ENCODE results near the gene DNAL1. TPM values are rescaled to one million over a fixed set of nuclear protein-coding genes. Genes with fewer than 3 reads are reported as not detected.

Gene DNAL1
- total and polyA plus RNA-seq, 9 donors, result 4.1 to 19.9 (median 15.8) TPM

DNA sequence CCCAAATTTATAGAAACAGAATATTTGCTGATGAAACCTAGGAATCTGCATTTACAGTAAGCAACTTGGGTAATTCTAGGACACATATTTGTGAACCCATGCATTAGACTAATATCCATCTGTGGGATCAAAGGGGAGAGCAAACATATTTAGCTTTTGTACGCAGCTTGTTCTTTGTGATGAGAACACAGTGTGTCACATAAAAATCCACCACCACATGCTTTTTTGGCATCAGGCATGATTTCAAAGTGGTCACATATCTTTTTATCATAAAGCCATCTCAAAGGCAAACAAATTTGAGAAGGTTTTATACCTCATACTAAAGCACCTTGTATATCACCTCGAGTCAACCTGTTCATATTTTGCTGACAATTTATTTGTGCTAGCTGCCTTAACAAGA is 15.7 kb downstream of the DNAL1 start:
- H3K9me3 ChIP-seq, result no peaks in the 10 kb centered on the region
- WGBS, 3 donors, result 86 to 97% (median 88%) methylated on average over 2 of the region's 2 CpGs
- H3K4me3 ChIP-seq, result no peak overlapping the region
- no peak for DNase-seq
- no peaks in the 10 kb centered on the region for H3K4me1 ChIP-seq (ENCODE audit: insufficient read depth)
- TF ChIP-seq EP300 (IDR thresholded peaks at IDR 0.05), result no peak
- no peak for TF ChIP-seq CTCF (IDR thresholded peaks at IDR 0.05)
- no peak for TF ChIP-seq POLR2A (IDR thresholded peaks at IDR 0.05)
- H3K36me3 ChIP-seq, result no peaks in the 10 kb centered on the region
- H3K27ac ChIP-seq, result no peak overlapping the region
- intact Hi-C loops (cut with DNase I), result no loop called here
- no peaks in the 10 kb centered on the region for H3K27me3 ChIP-seq

- Histone ChIP-seq H3K4me3 (no peak overlapping the region), H3K36me3 (no peaks in the 10 kb centered on the region), H3K4me1 (ENCODE audit: insufficient read depth) (no peaks in the 10 kb centered on the region), H3K27ac (no peak overlapping the region), H3K9me3 (no peaks in the 10 kb centered on the region), H3K27me3 (no peaks in the 10 kb centered on the region)
- WGBS, 3 donors, result 31 to 53% (median 46%) methylated on average over 2 of the region's 2 CpGs
- TF ChIP-seq CTCF (IDR thresholded peaks at IDR 0.05) (no peak), POLR2A (IDR thresholded peaks at IDR 0.05) (no peak), EP300 (IDR thresholded peaks at IDR 0.05) (no peak)
- intact Hi-C loops (cut with DNase I), result no loop called here
- DNase-seq, result no peak
Observed at GRCh38 chr14:73661872-73662271, 17.1 kb downstream of the DNAL1 start.

DNA sequence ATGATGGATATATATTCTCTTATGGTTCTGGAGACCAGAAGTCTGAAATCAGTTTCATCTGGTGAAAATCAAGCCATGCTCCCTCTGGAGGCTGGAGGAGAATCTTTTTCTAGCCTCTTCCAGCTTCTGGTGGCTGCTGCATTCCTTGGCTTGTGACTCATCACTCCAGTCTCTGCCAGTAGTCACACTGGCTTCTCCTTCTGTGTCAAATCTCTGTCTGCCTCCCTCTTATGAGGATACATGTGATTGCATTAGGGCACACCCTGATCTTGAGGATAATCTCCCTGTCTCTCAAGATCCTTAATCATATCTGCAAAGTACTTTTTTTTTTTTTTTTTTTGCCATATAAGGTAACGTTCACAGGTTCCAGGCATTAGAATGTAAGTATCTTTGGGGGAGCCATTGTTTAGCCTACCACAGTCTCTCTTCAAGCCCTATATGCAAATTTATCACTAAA is 17.7 kb downstream of the DNAL1 start:
- no peak for TF ChIP-seq EP300 (IDR thresholded peaks at IDR 0.05)
- no peak for TF ChIP-seq CTCF (IDR thresholded peaks at IDR 0.05)
- TF ChIP-seq POLR2A (IDR thresholded peaks at IDR 0.05), result no peak
- 68 to 81% (median 72%) methylated on average over 1 of the region's 1 CpG for WGBS, 3 donors
- Histone ChIP-seq H3K36me3 (no peaks in the 10 kb centered on the region), H3K4me1 (ENCODE audit: insufficient read depth) (no peaks in the 10 kb centered on the region), H3K4me3 (no peak overlapping the region), H3K27ac (no peak overlapping the region), H3K9me3 (no peaks in the 10 kb centered on the region), H3K27me3 (no peaks in the 10 kb centered on the region)
- DNase-seq, result no peak
- intact Hi-C loops (cut with DNase I), result no loop called here

DNA sequence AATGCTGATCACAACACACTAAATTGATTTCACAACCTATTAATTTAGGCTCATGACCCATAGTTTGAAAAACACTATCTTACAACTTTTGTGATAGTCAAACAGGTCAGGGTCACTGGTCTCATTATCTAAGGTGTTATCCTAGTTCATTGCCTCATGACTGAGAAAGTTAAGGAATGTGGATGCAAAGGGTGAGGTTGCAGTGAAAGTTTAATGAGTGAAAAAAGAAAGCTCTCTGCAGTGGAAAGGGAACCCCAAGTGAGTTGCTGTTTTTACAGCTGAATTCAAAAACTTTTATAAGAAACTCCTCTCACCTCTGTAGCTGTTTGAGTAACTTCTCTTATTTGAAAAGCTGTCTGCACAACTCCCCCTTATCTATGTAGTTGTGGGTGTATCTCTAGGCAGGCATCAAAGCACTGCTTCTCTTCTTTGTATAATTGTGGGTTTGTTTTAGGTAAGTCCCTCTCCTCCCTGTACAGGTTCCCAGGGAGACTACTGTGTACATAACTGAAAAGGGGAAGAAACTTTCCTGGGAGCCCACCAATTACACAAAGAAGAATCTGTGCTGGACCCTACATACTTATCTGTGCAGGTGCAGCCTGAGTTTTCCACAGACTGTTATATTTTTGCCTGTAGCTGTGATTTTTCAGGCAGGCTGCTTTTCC is 18.9 kb downstream of the DNAL1 start:
- Histone ChIP-seq H3K36me3 (no peaks in the 10 kb centered on the region), H3K9me3 (no peaks in the 10 kb centered on the region), H3K27ac (no peak overlapping the region), H3K4me1 (ENCODE audit: insufficient read depth) (no peaks in the 10 kb centered on the region), H3K4me3 (no peak overlapping the region), H3K27me3 (no peaks in the 10 kb centered on the region)
- no peak for TF ChIP-seq POLR2A (IDR thresholded peaks at IDR 0.05)
- no peak for TF ChIP-seq CTCF (IDR thresholded peaks at IDR 0.05)
- no peak for TF ChIP-seq EP300 (IDR thresholded peaks at IDR 0.05)
- DNase-seq, result no peak
- intact Hi-C loops (cut with DNase I), result no loop called here
